RWPE1 (cell line): Measurements from ENCODE around the gene TNFRSF1A.

Experiments
- CTCF ChIA-PET: fragments of 350-600 bp; sonication (Branson Sonifier 250); formaldehyde crosslinking; extraction: SDS; loops from one replicate; lab custom pipeline; 2021; lab: Yijun Ruan, JAX
- POLR2A ChIA-PET: fragments of 400-600 bp; formaldehyde crosslinking; extraction: SDS; loops from one replicate; lab custom pipeline; 2020; ENCODE audit warnings: antibody characterized with exemption; ENCODE audit not compliant: low non-redundant PET; lab: Yijun Ruan, JAX
- DNase-seq: peaks from one replicate; pipeline ENCODE4 v3.0.0; 2012; ENCODE audit warnings: low spot score
- H3K27ac ChIP-seq: fragments of 450-650 bp; 2 replicates; pipeline ENCODE4 v1.5.1; 2017
- TF ChIP-seq, protein P1 (sequence below): fragments of 450-650 bp; conservative IDR thresholded peaks from 2 replicates; pipeline ENCODE4 v1.5.1; 2017; ENCODE audit warnings: low read depth, mild to moderate bottlenecking

The TNFRSF1A gene

DNA sequence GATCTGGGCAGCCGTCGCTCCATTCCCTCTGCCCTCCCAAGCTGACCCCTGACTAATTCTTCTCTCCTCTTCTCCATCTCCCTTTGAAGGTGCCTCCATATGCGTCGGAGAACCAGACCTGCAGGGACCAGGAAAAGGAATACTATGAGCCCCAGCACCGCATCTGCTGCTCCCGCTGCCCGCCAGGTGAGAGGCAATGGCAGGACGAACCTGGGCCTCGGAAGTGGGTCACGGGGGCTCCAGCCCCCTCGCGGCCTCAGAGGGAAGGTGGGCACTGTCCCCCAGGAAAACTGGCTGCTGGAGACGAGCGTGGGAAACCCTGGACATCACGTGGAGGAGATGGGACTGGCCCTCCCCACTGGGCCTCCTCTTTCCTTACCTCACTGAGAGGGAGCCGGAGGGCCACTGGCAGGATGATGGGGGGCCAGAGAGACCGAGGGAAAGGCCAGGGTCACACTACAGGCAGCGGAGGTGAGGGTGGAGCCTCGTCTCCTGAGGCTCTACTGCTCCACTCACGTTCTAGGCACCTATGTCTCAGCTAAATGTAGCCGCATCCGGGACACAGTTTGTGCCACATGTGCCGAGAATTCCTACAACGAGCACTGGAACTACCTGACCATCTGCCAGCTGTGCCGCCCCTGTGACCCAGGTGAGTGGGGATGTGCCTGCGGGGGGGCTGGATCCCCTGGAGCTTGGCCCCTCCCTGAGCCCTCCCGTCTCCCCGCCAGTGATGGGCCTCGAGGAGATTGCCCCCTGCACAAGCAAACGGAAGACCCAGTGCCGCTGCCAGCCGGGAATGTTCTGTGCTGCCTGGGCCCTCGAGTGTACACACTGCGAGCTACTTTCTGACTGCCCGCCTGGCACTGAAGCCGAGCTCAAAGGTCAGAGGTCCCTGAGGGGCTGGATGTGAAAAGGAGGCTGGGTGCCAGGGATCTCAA is 42.9 kb upstream of the TNFRSF1A start:
- POLR2A ChIA-PET = interaction anchor here (0.7 to 0.8 kb wide), 2 partner anchors 10 to 149 kb away, joined by 3 to 4 read pairs; partner anchors contain the start of gene GAPDH
- H3K27ac ChIP-seq = peak overlapping the region; percentile 88
- CTCF ChIA-PET = interaction anchor here (0.6 kb wide), 1 partner anchor 14 kb away, joined by 3 read pairs; no protein-coding TSS in a partner anchor
- TF ChIP-seq, protein P1, sequence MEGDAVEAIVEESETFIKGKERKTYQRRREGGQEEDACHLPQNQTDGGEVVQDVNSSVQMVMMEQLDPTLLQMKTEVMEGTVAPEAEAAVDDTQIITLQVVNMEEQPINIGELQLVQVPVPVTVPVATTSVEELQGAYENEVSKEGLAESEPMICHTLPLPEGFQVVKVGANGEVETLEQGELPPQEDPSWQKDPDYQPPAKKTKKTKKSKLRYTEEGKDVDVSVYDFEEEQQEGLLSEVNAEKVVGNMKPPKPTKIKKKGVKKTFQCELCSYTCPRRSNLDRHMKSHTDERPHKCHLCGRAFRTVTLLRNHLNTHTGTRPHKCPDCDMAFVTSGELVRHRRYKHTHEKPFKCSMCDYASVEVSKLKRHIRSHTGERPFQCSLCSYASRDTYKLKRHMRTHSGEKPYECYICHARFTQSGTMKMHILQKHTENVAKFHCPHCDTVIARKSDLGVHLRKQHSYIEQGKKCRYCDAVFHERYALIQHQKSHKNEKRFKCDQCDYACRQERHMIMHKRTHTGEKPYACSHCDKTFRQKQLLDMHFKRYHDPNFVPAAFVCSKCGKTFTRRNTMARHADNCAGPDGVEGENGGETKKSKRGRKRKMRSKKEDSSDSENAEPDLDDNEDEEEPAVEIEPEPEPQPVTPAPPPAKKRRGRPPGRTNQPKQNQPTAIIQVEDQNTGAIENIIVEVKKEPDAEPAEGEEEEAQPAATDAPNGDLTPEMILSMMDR = no peak
- no peak for DNase-seq

DNA sequence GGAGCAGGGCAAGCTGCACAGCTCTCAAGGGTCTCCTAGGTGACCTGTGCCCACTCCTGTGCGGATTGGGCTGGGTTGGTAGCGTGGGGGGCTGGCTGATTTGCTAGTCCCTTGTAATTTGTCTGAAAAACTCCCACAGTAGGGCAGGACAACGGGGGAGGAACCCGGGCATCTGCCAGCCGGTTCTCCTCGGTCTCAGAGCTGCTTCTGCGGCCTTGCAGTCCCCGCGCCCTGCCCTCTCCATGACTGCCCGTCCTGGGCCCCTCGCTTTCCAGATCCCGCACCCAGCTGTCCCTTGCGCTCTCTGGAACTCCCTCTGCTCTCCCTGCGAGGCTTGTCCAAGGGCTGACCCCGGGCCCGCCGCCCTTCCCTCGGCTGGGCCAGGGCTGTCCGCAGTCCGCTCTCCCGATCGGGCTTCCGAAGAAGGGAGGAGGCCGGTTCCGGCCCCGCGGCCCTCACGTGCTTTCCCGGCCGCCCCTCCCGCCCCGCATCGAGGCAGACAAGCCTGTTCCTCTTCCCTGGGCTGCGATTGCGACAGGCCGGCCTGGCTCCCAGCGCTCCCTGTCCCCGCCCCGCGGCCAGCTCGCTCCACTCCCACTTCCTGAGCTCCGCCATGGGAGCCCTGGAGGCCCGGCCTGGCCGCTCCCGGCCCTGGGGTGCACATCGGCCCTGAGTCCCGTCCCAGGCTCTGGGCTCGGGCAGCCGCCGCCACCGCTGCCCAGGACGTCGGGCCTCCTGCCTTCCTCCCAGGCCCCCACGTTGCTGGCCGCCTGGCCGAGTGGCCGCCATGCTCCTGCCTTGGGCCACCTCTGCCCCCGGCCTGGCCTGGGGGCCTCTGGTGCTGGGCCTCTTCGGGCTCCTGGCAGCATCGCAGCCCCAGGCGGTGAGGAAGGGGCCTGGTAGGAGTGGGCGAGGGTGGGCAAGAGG is 42.0 kb upstream of the TNFRSF1A start, which contains the start of gene LTBR:
TSS of gene LTBR (plus strand) at position 591 of the 927 bp plus-strand sequence. CDS start at position 788, 197 bp downstream.
- peak; percentile 88 for DNase-seq
- H3K27ac ChIP-seq = peak within 1 kb of the TSS; percentile 88
- ChIA-PET CTCF (no interaction called here), POLR2A (interaction anchor here (1.9 kb wide), 1 partner anchor 10 kb away, joined by 8 read pairs; no protein-coding TSS in a partner anchor)
- TF ChIP-seq, protein P1 = no peak

DNA sequence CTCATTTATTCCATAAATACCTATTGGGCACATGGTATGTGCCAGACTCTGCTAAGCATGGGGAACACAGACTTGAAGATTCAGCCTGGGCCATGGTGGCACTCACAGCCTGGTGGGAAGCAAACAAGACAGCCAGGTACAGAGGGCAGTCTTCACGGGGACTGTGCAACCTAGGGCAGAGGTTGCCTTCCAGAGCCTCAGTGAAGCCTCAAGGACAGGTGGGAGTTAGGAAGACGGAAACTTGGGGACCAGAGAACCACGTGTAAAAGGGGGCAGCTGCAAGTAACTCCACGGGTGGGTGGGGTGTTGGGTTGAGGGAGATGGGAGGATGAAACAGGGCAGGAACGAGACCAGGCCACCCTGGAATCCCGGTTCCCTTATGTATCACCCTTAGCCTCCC is 41.1 kb upstream of the TNFRSF1A start:
- no peak for DNase-seq
- CTCF ChIA-PET = interaction anchor here (0.6 kb wide), 1 partner anchor 10 kb away, joined by 3 read pairs; no protein-coding TSS in a partner anchor
- POLR2A ChIA-PET = interaction anchor here (1.9 kb wide), 1 partner anchor 9 kb away, joined by 8 read pairs; no protein-coding TSS in a partner anchor
- H3K27ac ChIP-seq = peak overlapping the region; percentile 88
- TF ChIP-seq, protein P1 = no peak

DNA sequence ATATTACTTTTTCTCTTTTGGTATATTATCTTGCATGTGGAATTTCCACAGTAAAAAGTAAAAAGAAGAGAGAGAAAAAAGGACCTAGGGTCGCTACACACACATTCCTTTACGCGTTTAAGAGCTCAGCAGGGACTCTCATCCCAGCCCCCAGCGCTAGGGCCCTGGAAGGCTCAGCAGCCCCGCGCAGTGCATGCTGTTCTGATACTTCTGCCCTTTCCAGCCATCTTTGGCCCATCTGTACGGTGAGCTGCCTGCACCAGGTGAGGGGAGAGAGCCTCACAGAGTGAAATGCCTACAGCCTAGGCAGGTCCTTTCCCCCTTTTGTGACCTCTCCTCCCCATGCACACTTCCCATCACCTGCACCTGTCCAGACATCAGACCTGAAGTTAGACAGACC is 40.5 kb upstream of the TNFRSF1A start:
- TF ChIP-seq, protein P1 = no peak
- H3K27ac ChIP-seq = peak overlapping the region; percentile 88
- ChIA-PET POLR2A (interaction anchor here (1.9 kb wide), 1 partner anchor 8 kb away, joined by 8 read pairs; no protein-coding TSS in a partner anchor), CTCF (no interaction called here)
- DNase-seq = no peak

DNA sequence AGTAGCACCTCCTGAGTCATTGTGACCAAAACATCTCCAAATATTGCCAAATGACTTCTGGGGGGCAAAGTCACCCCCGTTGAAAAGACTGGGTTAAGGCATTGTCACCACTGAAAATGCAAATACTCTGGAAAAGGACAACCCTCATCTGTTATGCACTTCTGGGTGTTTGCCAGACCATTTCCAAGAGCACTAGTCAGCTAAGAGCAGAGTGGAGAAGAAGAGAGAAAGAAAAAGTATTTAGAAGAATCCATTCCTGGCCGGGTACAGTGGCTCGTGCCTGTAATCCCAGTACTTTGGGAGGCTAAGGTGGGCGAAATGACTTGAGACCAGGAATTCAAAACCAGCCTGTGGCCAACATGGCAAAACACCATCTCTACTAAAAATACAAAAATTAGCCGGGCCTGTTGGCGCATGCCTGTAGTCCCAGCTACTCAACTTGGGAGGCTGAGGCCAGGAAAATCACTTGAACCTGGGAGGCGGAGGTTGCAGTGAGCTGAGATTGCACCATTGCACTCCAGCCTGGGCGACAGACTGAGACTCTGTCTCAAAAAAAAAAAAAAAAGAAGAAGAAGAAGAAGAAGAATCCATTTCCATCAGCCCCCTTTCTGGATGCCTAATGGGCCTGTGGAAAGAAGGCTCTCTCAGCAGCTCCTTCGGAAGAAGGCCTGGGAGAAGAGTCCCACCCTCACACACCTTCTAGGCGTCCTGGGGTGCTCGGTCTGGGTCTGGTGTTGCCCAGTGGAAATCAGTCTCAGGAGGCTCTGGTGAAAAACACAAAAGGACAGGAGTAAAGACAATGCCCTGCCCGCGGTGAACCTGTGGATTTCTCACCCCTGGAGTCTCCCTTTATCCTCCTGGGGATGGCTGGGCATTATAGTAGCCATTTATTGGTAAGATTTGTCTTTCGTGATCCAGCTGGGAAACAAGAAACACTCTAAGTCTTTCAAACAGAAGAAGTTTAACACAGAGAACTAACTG is 38.6 kb upstream of the TNFRSF1A start:
- POLR2A ChIA-PET = interaction anchor here (0.7 kb wide), 1 partner anchor 44 kb away, joined by 8 read pairs; no protein-coding TSS in a partner anchor
- H3K27ac ChIP-seq = peak overlapping the region; percentile 78
- TF ChIP-seq, protein P1 = no peak
- CTCF ChIA-PET = interaction anchor here (0.5 to 1.2 kb wide), 2 partner anchors 8 to 21 kb away, joined by 4 to 5 read pairs; no protein-coding TSS in a partner anchor
- DNase-seq = no peak
